ENCODE data around the gene CORT.

DNA sequence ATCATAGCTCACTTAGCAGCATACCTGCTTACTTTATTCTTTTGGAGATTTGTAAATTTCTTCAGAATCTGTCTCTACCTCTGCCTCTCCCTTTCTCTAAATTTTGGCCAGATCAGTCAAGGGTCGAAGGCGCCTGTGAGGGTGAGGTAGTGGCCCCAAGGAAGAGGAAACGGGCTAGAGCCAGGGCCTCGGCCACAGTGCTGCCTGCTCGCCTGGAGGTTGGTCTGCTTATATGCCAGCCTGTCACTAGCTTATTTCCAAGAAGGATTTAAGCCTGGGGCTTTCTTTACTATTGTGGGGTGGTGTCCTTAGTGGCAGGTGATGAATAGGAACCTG, 44.6 kb downstream of the CORT start:
- TF ChIP-seq, protein P1, sequence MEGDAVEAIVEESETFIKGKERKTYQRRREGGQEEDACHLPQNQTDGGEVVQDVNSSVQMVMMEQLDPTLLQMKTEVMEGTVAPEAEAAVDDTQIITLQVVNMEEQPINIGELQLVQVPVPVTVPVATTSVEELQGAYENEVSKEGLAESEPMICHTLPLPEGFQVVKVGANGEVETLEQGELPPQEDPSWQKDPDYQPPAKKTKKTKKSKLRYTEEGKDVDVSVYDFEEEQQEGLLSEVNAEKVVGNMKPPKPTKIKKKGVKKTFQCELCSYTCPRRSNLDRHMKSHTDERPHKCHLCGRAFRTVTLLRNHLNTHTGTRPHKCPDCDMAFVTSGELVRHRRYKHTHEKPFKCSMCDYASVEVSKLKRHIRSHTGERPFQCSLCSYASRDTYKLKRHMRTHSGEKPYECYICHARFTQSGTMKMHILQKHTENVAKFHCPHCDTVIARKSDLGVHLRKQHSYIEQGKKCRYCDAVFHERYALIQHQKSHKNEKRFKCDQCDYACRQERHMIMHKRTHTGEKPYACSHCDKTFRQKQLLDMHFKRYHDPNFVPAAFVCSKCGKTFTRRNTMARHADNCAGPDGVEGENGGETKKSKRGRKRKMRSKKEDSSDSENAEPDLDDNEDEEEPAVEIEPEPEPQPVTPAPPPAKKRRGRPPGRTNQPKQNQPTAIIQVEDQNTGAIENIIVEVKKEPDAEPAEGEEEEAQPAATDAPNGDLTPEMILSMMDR (IDR thresholded peaks at IDR 0.05) = no peak
- no peak for TF ChIP-seq POLR2A (IDR thresholded peaks at IDR 0.05)
